Subcutaneous abdominal adipose tissue (tissue), 5 donors: ENCODE data around the gene ORC1.

Source experiments
- H3K27ac ChIP-seq: one replicate; pipeline ENCODE4 v1.7.0; 2013; ENCODE audit warnings: low read depth, mild to moderate bottlenecking, inconsistent platforms, low read length, moderate library complexity
- H3K27me3 ChIP-seq, 5 donors: one replicate each; pipeline ENCODE4 v1.7.0; 2013; ENCODE audit warnings: low read length in 5 of 5, inconsistent platforms in 1 of 5; ENCODE audit not compliant: control insufficient read depth in 5 of 5, insufficient read depth in 4 of 5
- H3K36me3 ChIP-seq, 5 donors: one replicate each; pipeline ENCODE4 v1.7.0; 2013; ENCODE audit warnings: low read length in 5 of 5; ENCODE audit not compliant: control insufficient read depth in 5 of 5, insufficient read depth in 5 of 5
- H3K4me1 ChIP-seq, 5 donors: one replicate each; pipeline ENCODE4 v1.7.0; 2013; ENCODE audit warnings: low read length in 5 of 5, mild to moderate bottlenecking in 3 of 5, moderate library complexity in 1 of 5; ENCODE audit not compliant: control insufficient read depth in 5 of 5, insufficient read depth in 5 of 5
- H3K4me3 ChIP-seq, 5 donors: one replicate each; pipeline ENCODE4 v1.7.0; 2013; ENCODE audit warnings: low read length in 5 of 5, low read depth in 1 of 5
- H3K9ac ChIP-seq, 5 donors: one replicate each; pipeline ENCODE4 v1.7.0; 2013; ENCODE audit warnings: low read length in 5 of 5, mild to moderate bottlenecking in 4 of 5, moderate library complexity in 3 of 5
- H3K9me3 ChIP-seq, 5 donors: one replicate each; pipeline ENCODE4 v1.7.0; 2013; ENCODE audit warnings: low read length in 5 of 5; ENCODE audit not compliant: control insufficient read depth in 5 of 5
- donor health status: healthy.
- donor health status: healthy.
- donor health status: healthy.
- donor health status: healthy.
- donor health status: healthy.

ORC1 gene

GRCh38 chr1:52325786-52326185 lies 78.4 kb downstream of the ORC1 start:
- Histone ChIP-seq H3K4me1 (no peaks in the 10 kb centered on the region), H3K27ac (no peak overlapping the region), H3K9ac (no peak overlapping the region), H3K4me3 (no peak overlapping the region), H3K36me3 (peaks cover 0 to 2% (median 0%) of the 10 kb centered on the region in 5 donors), H3K27me3 (no peaks in the 10 kb centered on the region), H3K9me3 (no peaks in the 10 kb centered on the region)

DNA sequence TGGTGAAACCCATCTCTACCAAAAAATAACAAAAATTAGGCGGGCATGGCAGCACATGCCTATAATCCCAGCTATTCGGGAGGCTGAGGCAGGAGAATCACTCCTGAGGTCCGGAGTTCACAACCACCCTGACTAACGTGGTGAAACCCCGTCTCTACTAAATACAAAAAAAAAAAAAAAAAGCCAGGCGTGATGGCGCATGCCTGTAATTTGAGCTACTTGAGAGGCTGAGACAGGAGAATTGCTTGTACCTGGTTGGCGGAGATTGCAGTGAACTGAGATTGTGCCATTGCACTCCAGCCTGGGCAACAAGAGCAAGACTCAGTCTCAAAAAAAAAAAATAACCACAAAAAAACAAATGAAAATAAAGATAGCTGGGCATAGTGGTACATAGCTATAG lies 80.5 kb downstream of the ORC1 start:
- no peaks in the 10 kb centered on the region for H3K9me3 ChIP-seq
- no peak overlapping the region for H3K4me3 ChIP-seq
- peaks cover 0 to 2% (median 0%) of the 10 kb centered on the region in 5 donors for H3K36me3 ChIP-seq
- H3K4me1 ChIP-seq, result no peaks in the 10 kb centered on the region
- no peak overlapping the region for H3K9ac ChIP-seq
- no peak overlapping the region for H3K27ac ChIP-seq
- H3K27me3 ChIP-seq, result no peaks in the 10 kb centered on the region
